AG04449 (cell line): ENCODE measurements around the gene UTY.

Experiments
- CTCF ChIA-PET: fragments of 350-600 bp; formaldehyde crosslinking; extraction: SDS; loops from one replicate; lab custom pipeline; 2021; ENCODE audit warnings: antibody characterized with exemption; lab: Yijun Ruan, JAX
- POLR2A ChIA-PET: fragments of 400-600, 350-600 bp; formaldehyde crosslinking; extraction: SDS; loops from one replicate; lab custom pipeline; 2020; ENCODE audit warnings: antibody characterized with exemption, inconsistent platforms; lab: Yijun Ruan, JAX
- DNase-seq: peaks from one replicate; pipeline ENCODE4 v3.0.0-alpha.2; 2010; ENCODE audit warnings: low read depth, low spot score
- H3K4me3 ChIP-seq: 2 replicates; pipeline ENCODE4 v1.5.1; 2011; ENCODE audit warnings: low read depth, mild to moderate bottlenecking, control low read depth, low read length
- CTCF ChIP-seq: IDR thresholded peaks from one replicate; pipeline ENCODE4 v1.5.1; 2011; ENCODE audit warnings: mild to moderate bottlenecking, moderate library complexity, low read length, control low read depth, inconsistent platforms; ENCODE audit not compliant: insufficient read depth; ENCODE audit errors: missing control alignments

UTY gene

GRCh38 chrY:13339381-13339780 lies 140.5 kb downstream of the UTY start:
- TF ChIP-seq CTCF: no peak
- CTCF ChIA-PET: no interaction called here
- POLR2A ChIA-PET: no interaction called here
- no peak for DNase-seq
- H3K4me3 ChIP-seq: no peak overlapping the region

- no peak for TF ChIP-seq CTCF
- ChIA-PET POLR2A (no interaction called here), CTCF (no interaction called here)
- no peak for DNase-seq
- H3K4me3 ChIP-seq: no peak overlapping the region
These were observed 141.1 kb downstream of the UTY start for GRCh38 chrY:13338711-13339110.

GRCh38 chrY:13337934-13338333 lies 141.9 kb downstream of the UTY start:
- no peak overlapping the region for H3K4me3 ChIP-seq
- no peak for TF ChIP-seq CTCF
- no peak for DNase-seq
- CTCF ChIA-PET: no interaction called here
- POLR2A ChIA-PET: no interaction called here

GRCh38 chrY:13333791-13334190 lies 146.0 kb downstream of the UTY start:
- ChIA-PET CTCF (interaction anchor here (5.1 kb wide), 1 partner anchor 9 kb away, joined by 40 read pairs; no protein-coding TSS in a partner anchor), POLR2A (no interaction called here)
- no peak overlapping the region for H3K4me3 ChIP-seq
- no peak for TF ChIP-seq CTCF
- no peak for DNase-seq

- no peak for TF ChIP-seq CTCF
- DNase-seq: no peak
- ChIA-PET POLR2A (no interaction called here), CTCF (interaction anchor here (5.1 kb wide), 1 partner anchor 12 kb away, joined by 40 read pairs; no protein-coding TSS in a partner anchor)
- no peak overlapping the region for H3K4me3 ChIP-seq
These were observed 149.2 kb downstream of the UTY start for GRCh38 chrY:13330651-13331050.

GRCh38 chrY:13312966-13313365 lies 166.9 kb downstream of the UTY start:
- no peak overlapping the region for H3K4me3 ChIP-seq
- no peak for DNase-seq
- ChIA-PET POLR2A (no interaction called here), CTCF (no interaction called here)
- no peak for TF ChIP-seq CTCF

GRCh38 chrY:13307959-13308358 lies 171.9 kb downstream of the UTY start:
- ChIA-PET POLR2A (no interaction called here), CTCF (no interaction called here)
- TF ChIP-seq CTCF: no peak
- H3K4me3 ChIP-seq: no peak overlapping the region
- no peak for DNase-seq
